OCI-LY1 (cell line): ENCODE measurements around the gene ITSN1.

Source experiments
- H2AFZ ChIP-seq: fragments of 200-600 bp; sonication (generic), shearing (Covaris generic); 2 replicates; pipeline ENCODE4 v1.6.0; 2014; ENCODE audit warnings: antibody characterized with exemption, mild to moderate bottlenecking, low read length
- H3F3A ChIP-seq: fragments of 200-600 bp; sonication (generic), shearing (Covaris generic); 2 replicates; pipeline ENCODE4 v1.6.0; 2014; ENCODE audit warnings: mild to moderate bottlenecking, antibody characterized with exemption, low read length, moderate library complexity; ENCODE audit not compliant: insufficient read depth
- H3K27ac ChIP-seq: fragments of 200-600 bp; sonication (generic); 2 replicates; pipeline ENCODE4 v1.5.1; 2014; ENCODE audit warnings: low read length, mixed run types, mild to moderate bottlenecking, low read depth; ENCODE audit not compliant: poor library complexity, severe bottlenecking
- H3K27me3 ChIP-seq: fragments of 200-600 bp; sonication (generic); 2 replicates; pipeline ENCODE4 v1.6.0; 2014; ENCODE audit warnings: antibody characterized with exemption, mild to moderate bottlenecking, low read length, moderate library complexity; ENCODE audit not compliant: insufficient read depth
- H3K36me3 ChIP-seq: fragments of 200-600 bp; sonication (generic); 2 replicates; pipeline ENCODE4 v1.6.1; 2014; ENCODE audit warnings: mild to moderate bottlenecking, antibody characterized with exemption, low read length, moderate library complexity, mixed read lengths; ENCODE audit not compliant: insufficient read depth
- H3K4me1 ChIP-seq: fragments of 200-600 bp; sonication (generic); 2 replicates; pipeline ENCODE4 v1.5.1; 2014; ENCODE audit warnings: mild to moderate bottlenecking, low read length, moderate library complexity; ENCODE audit not compliant: insufficient read depth, severe bottlenecking
- H3K4me2 ChIP-seq: fragments of 200-600 bp; sonication (generic), shearing (Covaris generic); 2 replicates; pipeline ENCODE4 v1.6.1; 2014; ENCODE audit warnings: low read length
- H3K4me3 ChIP-seq: fragments of 200-600 bp; sonication (generic); 2 replicates; pipeline ENCODE4 v1.5.1; 2014; ENCODE audit warnings: low read length, low read depth, mild to moderate bottlenecking, mixed read lengths; ENCODE audit not compliant: poor library complexity, severe bottlenecking
- H3K79me2 ChIP-seq: fragments of 200-600 bp; shearing (Covaris generic); 2 replicates; pipeline ENCODE4 v1.6.1; 2016; ENCODE audit warnings: mixed run types, low read length, mixed read lengths; ENCODE audit not compliant: insufficient read depth
- H3K9ac ChIP-seq: fragments of 200-600 bp; sonication (generic), shearing (Covaris generic); 2 replicates; pipeline ENCODE4 v1.6.1; 2014; ENCODE audit warnings: mild to moderate bottlenecking, low read length, mixed read lengths
- H3K9me2 ChIP-seq: fragments of 200-600 bp; sonication (generic), shearing (Covaris generic); 2 replicates; pipeline ENCODE4 v1.6.1; 2014; ENCODE audit warnings: low read depth, mild to moderate bottlenecking, low read length, mixed read lengths
- H3K9me3 ChIP-seq: fragments of 200-600 bp; shearing (Covaris generic); 2 replicates; pipeline ENCODE4 v1.6.1; 2014; ENCODE audit warnings: low read length, mixed read lengths
- H4K20me1 ChIP-seq: fragments of 200-600 bp; sonication (generic), shearing (Covaris generic); 2 replicates; pipeline ENCODE4 v1.6.0; 2016; ENCODE audit warnings: mild to moderate bottlenecking, low read length; ENCODE audit not compliant: insufficient read depth
- EZH2 ChIP-seq: fragments of 200-600 bp; sonication (generic), shearing (Covaris generic); IDR thresholded peaks from 2 replicates; pipeline ENCODE4 v1.8.0; 2017; ENCODE audit warnings: borderline replicate concordance, mixed run types, mild to moderate bottlenecking, antibody characterized with exemption, low read length, moderate library complexity, mixed read lengths
- TF ChIP-seq, protein P1 (sequence below): fragments of 200-600 bp; sonication (generic), shearing (Covaris generic); IDR thresholded peaks from 2 replicates; pipeline ENCODE4 v1.5.1; 2017; ENCODE audit warnings: mild to moderate bottlenecking, antibody characterized with exemption, low read length, moderate library complexity, mixed read lengths

ITSN1 gene

DNA sequence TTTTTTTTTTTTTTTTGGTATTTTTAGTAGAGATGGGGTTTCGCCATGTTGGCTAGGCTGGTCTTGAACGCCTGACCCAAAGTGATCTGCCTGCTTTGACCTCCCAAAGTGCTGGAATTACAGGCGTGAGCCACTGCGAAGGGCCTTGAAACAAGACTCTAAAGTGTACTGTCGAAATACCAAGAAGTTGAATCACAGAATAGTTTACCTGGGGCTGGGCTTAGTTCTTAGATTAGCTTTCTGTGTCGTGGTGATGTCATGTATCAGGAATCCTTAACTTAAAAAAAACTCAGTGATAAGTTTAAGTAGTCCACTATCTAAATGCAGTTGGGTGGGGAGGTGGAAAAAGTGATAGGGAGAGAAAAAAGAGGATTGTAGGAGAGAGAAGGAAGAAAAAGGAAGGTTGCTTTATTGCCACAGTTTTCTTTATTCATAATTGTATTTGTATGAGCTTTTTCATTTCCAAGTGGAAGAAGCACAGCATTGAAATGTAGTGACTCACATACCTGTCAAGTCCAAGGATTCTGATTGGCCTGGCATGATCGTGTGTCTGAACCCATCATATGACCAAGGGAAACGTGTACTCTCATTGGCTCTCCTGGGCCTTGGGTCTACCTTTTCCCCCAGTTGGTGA, 13.4 kb downstream of the ITSN1 start:
- Histone ChIP-seq H4K20me1 (no peaks in the 10 kb centered on the region), H3K9ac (no peak overlapping the region), H3K27me3 (peaks cover 2% of the 10 kb centered on the region; the same call in 1 of the 2 replicates), H3K9me2 (no peaks in the 10 kb centered on the region), H3K27ac (no peak overlapping the region), H3K4me1 (no peaks in the 10 kb centered on the region), H3K9me3 (no peaks in the 10 kb centered on the region; the same call in 1 of the 2 replicates), H2AFZ (no peak overlapping the region), H3K36me3 (no peaks in the 10 kb centered on the region), H3K79me2 (no peaks in the 10 kb centered on the region), H3K4me3 (no peak overlapping the region), H3K4me2 (no peak overlapping the region), H3F3A (no peaks in the 10 kb centered on the region)
- TF ChIP-seq, protein P1, sequence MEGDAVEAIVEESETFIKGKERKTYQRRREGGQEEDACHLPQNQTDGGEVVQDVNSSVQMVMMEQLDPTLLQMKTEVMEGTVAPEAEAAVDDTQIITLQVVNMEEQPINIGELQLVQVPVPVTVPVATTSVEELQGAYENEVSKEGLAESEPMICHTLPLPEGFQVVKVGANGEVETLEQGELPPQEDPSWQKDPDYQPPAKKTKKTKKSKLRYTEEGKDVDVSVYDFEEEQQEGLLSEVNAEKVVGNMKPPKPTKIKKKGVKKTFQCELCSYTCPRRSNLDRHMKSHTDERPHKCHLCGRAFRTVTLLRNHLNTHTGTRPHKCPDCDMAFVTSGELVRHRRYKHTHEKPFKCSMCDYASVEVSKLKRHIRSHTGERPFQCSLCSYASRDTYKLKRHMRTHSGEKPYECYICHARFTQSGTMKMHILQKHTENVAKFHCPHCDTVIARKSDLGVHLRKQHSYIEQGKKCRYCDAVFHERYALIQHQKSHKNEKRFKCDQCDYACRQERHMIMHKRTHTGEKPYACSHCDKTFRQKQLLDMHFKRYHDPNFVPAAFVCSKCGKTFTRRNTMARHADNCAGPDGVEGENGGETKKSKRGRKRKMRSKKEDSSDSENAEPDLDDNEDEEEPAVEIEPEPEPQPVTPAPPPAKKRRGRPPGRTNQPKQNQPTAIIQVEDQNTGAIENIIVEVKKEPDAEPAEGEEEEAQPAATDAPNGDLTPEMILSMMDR: no peak
- TF ChIP-seq EZH2: no peak

DNA sequence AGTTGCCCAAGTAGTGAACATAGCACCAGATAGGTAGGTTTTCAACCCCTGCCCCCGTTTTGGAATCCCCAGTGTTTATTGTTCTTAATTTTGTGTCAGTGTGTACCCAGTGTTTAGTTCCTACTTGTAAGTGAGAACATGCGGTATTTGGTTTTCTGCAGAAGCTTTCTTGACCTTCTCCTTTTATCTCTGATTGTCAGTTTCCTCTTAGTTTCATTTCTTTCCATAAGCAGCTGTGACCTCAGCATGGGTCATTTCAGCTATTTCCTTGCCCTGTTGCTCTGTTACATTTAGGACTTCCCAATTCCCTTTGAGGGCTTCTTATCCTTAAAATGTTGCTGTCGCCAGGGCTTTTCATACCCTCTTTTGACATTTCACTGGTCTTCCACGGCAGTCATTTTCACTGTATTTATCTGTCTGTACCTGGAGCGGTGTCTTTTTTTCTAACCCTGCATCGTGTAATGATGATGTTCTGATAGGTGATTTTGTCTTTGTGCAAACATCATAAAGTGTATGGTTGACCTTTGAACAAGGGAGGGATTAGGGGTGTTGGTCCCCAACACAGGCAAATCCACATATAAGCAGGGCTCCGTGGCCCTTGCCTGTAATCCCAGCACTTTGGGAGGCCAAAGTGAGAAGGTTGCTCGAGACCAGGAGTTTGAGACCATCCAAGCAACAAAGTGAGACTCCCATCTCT, 15.0 kb downstream of the ITSN1 start:
- Histone ChIP-seq H3K79me2 (no peaks in the 10 kb centered on the region), H3K9me2 (no peaks in the 10 kb centered on the region), H3K27me3 (peaks cover 7% of the 10 kb centered on the region; the same call in 1 of the 2 replicates), H3K4me3 (no peak overlapping the region), H3K36me3 (no peaks in the 10 kb centered on the region; the same call in 1 of the 2 replicates), H2AFZ (no peak overlapping the region), H3K27ac (no peak overlapping the region), H3K9me3 (no peaks in the 10 kb centered on the region; the same call in 1 of the 2 replicates), H3K9ac (no peak overlapping the region), H4K20me1 (no peaks in the 10 kb centered on the region), H3F3A (no peaks in the 10 kb centered on the region), H3K4me2 (no peak overlapping the region), H3K4me1 (no peaks in the 10 kb centered on the region)
- TF ChIP-seq, protein P1: no peak
- TF ChIP-seq EZH2: no peak

DNA sequence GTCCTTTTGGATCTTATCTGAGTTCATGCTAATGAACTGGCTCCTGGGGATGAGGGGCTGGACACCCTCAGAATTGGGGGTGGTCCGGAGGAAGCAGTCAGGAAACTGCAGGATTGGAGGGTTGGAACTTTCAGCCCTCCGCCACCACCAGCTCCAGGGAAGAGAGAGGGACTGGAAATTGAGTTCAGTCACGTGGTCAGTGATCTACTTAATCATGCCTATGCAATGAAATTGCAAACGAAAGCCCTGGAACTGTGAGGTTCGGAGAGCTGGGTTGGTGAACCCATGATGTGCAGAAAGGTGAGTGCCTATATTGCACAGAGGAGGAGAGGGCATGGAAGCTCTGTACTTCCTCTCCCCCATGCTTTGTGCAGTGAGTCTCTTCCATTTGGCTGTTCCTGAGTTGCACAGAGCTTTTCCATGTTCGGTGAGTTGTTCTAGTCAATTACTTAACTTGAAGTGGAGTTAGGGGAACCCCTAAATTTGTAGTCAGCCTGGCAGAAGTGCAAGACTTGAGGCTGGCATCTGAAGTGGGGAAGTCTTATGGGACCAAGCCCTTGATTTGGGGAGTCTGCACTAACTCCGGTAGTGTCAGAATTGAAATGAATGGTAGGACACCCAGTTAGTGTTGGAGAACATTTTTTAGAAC, 16.7 kb downstream of the ITSN1 start:
- TF ChIP-seq EZH2: no peak
- TF ChIP-seq, protein P1: no peak
- H3K4me2 ChIP-seq: no peak overlapping the region
- no peaks in the 10 kb centered on the region for H3K79me2 ChIP-seq
- no peaks in the 10 kb centered on the region for H3F3A ChIP-seq
- no peak overlapping the region for H3K9ac ChIP-seq
- H3K9me2 ChIP-seq: no peaks in the 10 kb centered on the region
- no peaks in the 10 kb centered on the region; the same call in 1 of the 2 replicates for H3K9me3 ChIP-seq
- H3K36me3 ChIP-seq: no peaks in the 10 kb centered on the region; the same call in 1 of the 2 replicates
- H3K4me3 ChIP-seq: no peak overlapping the region
- no peaks in the 10 kb centered on the region for H4K20me1 ChIP-seq
- no peaks in the 10 kb centered on the region for H3K4me1 ChIP-seq
- H3K27ac ChIP-seq: no peak overlapping the region
- no peak overlapping the region for H2AFZ ChIP-seq
- H3K27me3 ChIP-seq: peaks cover 9% of the 10 kb centered on the region; the same call in 1 of the 2 replicates
